ENCODE data around the gene SHTN1.

DNA sequence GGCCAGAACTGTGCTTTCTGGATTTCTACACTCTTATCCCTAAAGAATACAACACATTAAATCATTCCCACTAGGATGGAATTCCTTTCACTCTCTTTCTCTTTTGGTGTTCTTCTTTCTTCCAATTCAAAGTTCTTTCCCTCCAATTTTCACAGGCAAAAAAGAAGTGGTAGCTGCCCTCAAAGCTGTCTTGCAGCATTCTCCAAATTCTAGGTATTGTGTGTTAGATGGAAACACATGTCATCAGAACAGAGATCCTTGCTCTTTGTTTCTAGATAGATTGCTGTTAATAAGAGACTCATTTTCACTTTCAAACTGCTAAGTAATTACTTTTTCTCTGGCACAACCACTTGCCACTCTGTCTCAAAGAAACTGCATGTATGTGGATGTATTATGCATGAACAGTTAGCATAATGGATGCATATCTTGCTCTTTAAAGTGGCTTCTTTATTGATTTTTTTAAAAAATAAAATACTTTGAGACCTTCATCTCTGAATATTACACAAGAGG, 31.0 kb downstream of the SHTN1 start:
- TF ChIP-seq POLR2A (IDR thresholded peaks at IDR 0.05) (no peak), CTCF (IDR thresholded peaks at IDR 0.05) (no peak), POLR2AphosphoS5 (IDR thresholded peaks at IDR 0.05) (no peak), EP300 (IDR thresholded peaks at IDR 0.05) (no peak)

Data from suprapubic skin (tissue), 4 donors.